Head of caudate nucleus (tissue), 42 donors: ENCODE results near the gene VPS33A.
"Not testable (repeated sequence)": the region's sequence is repeated elsewhere in the genome, so short reads cannot be mapped to it uniquely, and the experiment has no call there.

ENCODE experiments used
- DNase-seq, 42 donors: peaks; one replicate each; pipeline versions ENCODE4 v3.0.0 to v3.0.0-alpha.2; 2020 to 2021; ENCODE audit warnings: mixed read lengths in 7 of 42
- intact Hi-C: fragments of 100-400 bp; cut with DNase I; formaldehyde crosslinking; loops from one replicate; pipeline ENCODE4 v1.15.0; 2022

Gene VPS33A

GRCh38 chr12:122265476-122265875, 818 bp downstream of the VPS33A start:
- intact Hi-C loops, result loop anchor here (5.0 kb wide), 1 partner anchor 38 kb away; the partner anchor contains the start of gene DIABLO

GRCh38 chr12:122260735-122261134, 5.6 kb downstream of the VPS33A start:
- intact Hi-C loops, DNase-seq: not testable (repeated sequence)

More at GRCh38 chr12:122265476-122265875, 818 bp downstream of the VPS33A start:
- no peak for DNase-seq

- DNase-seq, intact Hi-C loops: not testable (repeated sequence)
Measured at GRCh38 chr12:122258939-122259338, 7.4 kb downstream of the VPS33A start.

GRCh38 chr12:122258462-122258861, 7.8 kb downstream of the VPS33A start:
- DNase-seq, intact Hi-C loops: not testable (repeated sequence)

GRCh38 chr12:122250536-122250935, 15.8 kb downstream of the VPS33A start:
- intact Hi-C loops, result no loop called here
- no peak for DNase-seq

GRCh38 chr12:122250047-122250446, 16.2 kb downstream of the VPS33A start:
- DNase-seq, result no peak
- intact Hi-C loops, result no loop called here

- intact Hi-C loops, result no loop called here
- no peak for DNase-seq
Measured at GRCh38 chr12:122245553-122245952, 20.7 kb downstream of the VPS33A start.

- no peak for DNase-seq
Measured at GRCh38 chr12:122244565-122245371, 21.5 kb downstream of the VPS33A start.

GRCh38 chr12:122243965-122244364, 22.3 kb downstream of the VPS33A start:
- intact Hi-C loops, result no loop called here
- no peak for DNase-seq

More at GRCh38 chr12:122244565-122245371, 21.5 kb downstream of the VPS33A start:
- intact Hi-C loops, result no loop called here

GRCh38 chr12:122238861-122239260, 27.4 kb downstream of the VPS33A start:
- intact Hi-C loops, result no loop called here

GRCh38 chr12:122235741-122236140, 30.6 kb downstream of the VPS33A start:
- no peak for DNase-seq
- intact Hi-C loops, result no loop called here

More at GRCh38 chr12:122238861-122239260, 27.4 kb downstream of the VPS33A start:
- DNase-seq, result no peak

- no peak for DNase-seq
- intact Hi-C loops, result no loop called here
Measured at GRCh38 chr12:122232691-122233090, 33.6 kb downstream of the VPS33A start.

GRCh38 chr12:122230798-122231197, 35.5 kb downstream of the VPS33A start:
- no peak for DNase-seq
- intact Hi-C loops, result no loop called here

GRCh38 chr12:122228092-122228491, 38.2 kb downstream of the VPS33A start:
- DNase-seq, result no peak
- intact Hi-C loops, result loop anchor here (5.0 to 10.0 kb wide), 2 partner anchors 39 to 277 kb away; partner anchors contain the start of genes VPS33A and ZCCHC8

- intact Hi-C loops, result loop anchor here (5.0 to 10.0 kb wide), 2 partner anchors 40 to 277 kb away; partner anchors contain the start of genes VPS33A and ZCCHC8
- no peak for DNase-seq
Measured at GRCh38 chr12:122227341-122227740, 39.0 kb downstream of the VPS33A start.

GRCh38 chr12:122226366-122227125, 39.7 kb downstream of the VPS33A start:
- intact Hi-C loops, result loop anchor here (5.0 to 10.0 kb wide), 2 partner anchors 41 to 278 kb away; partner anchors contain the start of genes VPS33A and ZCCHC8
- peak in 16 of 42 donors; percentile 12 to 60 (median 32) for DNase-seq

GRCh38 chr12:122225683-122226365, 40.5 kb downstream of the VPS33A start, which contains the start of gene DIABLO:
Gene DIABLO, minus strand, starts transcription at chr12:122226052. Its CDS starts 38 bp downstream, at chr12:122226014.
- peak; percentile 99 to 100 (median 100) for DNase-seq
- intact Hi-C loops, result loop anchor here (5.0 to 10.0 kb wide), 2 partner anchors 41 to 279 kb away; partner anchors contain the start of genes VPS33A and ZCCHC8

- intact Hi-C loops, result no loop called here
- DNase-seq, result no peak
Measured at GRCh38 chr12:122216445-122216844, 49.8 kb downstream of the VPS33A start.

- intact Hi-C loops, result no loop called here
- DNase-seq, result no peak
Measured at GRCh38 chr12:122215771-122216170, 50.5 kb downstream of the VPS33A start.
